K562 (cell line): ENCODE results near the gene ULK1. TPM values are rescaled to one million over a fixed set of nuclear protein-coding genes. Genes with fewer than 3 reads are reported as not detected.
A peak's percentile ranks its signal among the peaks of the same experiment; 100 is the strongest.

ENCODE experiments used
- ARID2 ChIP-seq: fragments of 450-650 bp; IDR thresholded peaks from 2 replicates; pipeline ENCODE4 v1.6.1; 2017; ENCODE audit warnings: antibody characterized with exemption, mild to moderate bottlenecking
- BHLHE40 ChIP-seq: IDR thresholded peaks from 2 replicates; pipeline ENCODE4 v1.6.1; 2011; ENCODE audit warnings: low read length, improper control_type of control experiment
- GATAD2A ChIP-seq: fragments of 450-650 bp; IDR thresholded peaks from 2 replicates; pipeline ENCODE4 v1.6.1; 2017
- HDAC6 ChIP-seq: IDR thresholded peaks from 2 replicates; pipeline ENCODE4 v1.6.1; 2012; ENCODE audit warnings: low read depth, mild to moderate bottlenecking, control low read depth, inconsistent platforms, low read length, moderate library complexity
- JUN ChIP-seq, 2 experiments: sonication (generic) in 1 of 2; formaldehyde crosslinking in 1 of 2; IDR thresholded peaks; 2 replicates each; pipeline versions ENCODE4 v1.6.1 to v1.8.0; 2012 to 2022; ENCODE audit warnings: borderline replicate concordance in 2 of 2, mild to moderate bottlenecking in 2 of 2, improper control_type of control experiment in 1 of 2, low read depth in 1 of 2, low read length in 1 of 2, missing genetic modification reagents in 1 of 2
- POLR3G ChIP-seq: IDR thresholded peaks from 2 replicates; pipeline ENCODE4 v1.6.1; 2011; ENCODE audit not compliant: insufficient read length, insufficient replicate concordance; ENCODE audit errors: extremely low read depth
- SRSF3 ChIP-seq: fragments of 200-400 bp; formaldehyde crosslinking; IDR thresholded peaks from 2 replicates; pipeline ENCODE4 v1.6.1; 2016; ENCODE audit warnings: mild to moderate bottlenecking, low read length, moderate library complexity; ENCODE audit not compliant: insufficient read depth
- TBP ChIP-seq: optimal IDR thresholded peaks from 2 replicates; pipeline ENCODE3; 2011; ENCODE audit warnings: low read depth, low read length, improper control_type of control experiment
- WHSC1 ChIP-seq: IDR thresholded peaks from one replicate; pipeline ENCODE4 v1.6.1; 2012; ENCODE audit warnings: low read length, control low read depth, inconsistent platforms
- ZFP36 ChIP-seq: fragments of 150-350 bp; IDR thresholded peaks from 2 replicates; pipeline ENCODE4 v1.6.1; 2018; ENCODE audit warnings: low read length, low read depth; ENCODE audit not compliant: partially characterized antibody
- ZNF436 ChIP-seq: fragments of 250-450, 450-650 bp; sonication (Bioruptor Pico); formaldehyde crosslinking; IDR thresholded peaks from 2 replicates; pipeline ENCODE4 v1.7.0; 2020; ENCODE audit warnings: mild to moderate bottlenecking
- polyA plus RNA-seq, 8 experiments: library from polyadenylated mRNA; depleted of rRNA in 4 of 8; stranded (reverse) in 5 of 8; unstranded in 3 of 8; fragments of >200 nt; fragmentation: Nextera tagmentation in 2 of 8; fragmentation: Illumina TruSeq in 1 of 8; extraction: Ambion mirVana in 2 of 8; extraction: Trizol in 1 of 8; gene quantifications; 2 replicates each; pipeline versions ENCODE4 v1.2.1 to v1.2.3, GENCODE V29; 2011 to 2014; ENCODE audit warnings: inconsistent platforms in 1 of 8, missing spikeins in 1 of 8
- total RNA-seq, 7 experiments: library from RNA; depleted of rRNA in 6 of 7; stranded (reverse); fragments of >200 nt in 6 of 7; fragmentation: Illumina TruSeq in 2 of 7; extraction: Trizol in 2 of 7; gene quantifications; 2 replicates each; pipeline versions ENCODE4 v1.2.1 to v1.2.3, GENCODE V29; 2011 to 2021; ENCODE audit warnings: low replicate concordance in 1 of 7
- TF ChIP-seq, protein P1 (sequence below): fragments of 250-450 bp; sonication (Bioruptor Pico); IDR thresholded peaks from 2 replicates; pipeline ENCODE4 v1.8.0; 2021; ENCODE audit warnings: borderline replicate concordance, mild to moderate bottlenecking, moderate library complexity; ENCODE audit not compliant: poor library complexity, severe bottlenecking
- TF ChIP-seq, protein P2 (sequence below), 2 experiments: IDR thresholded peaks; 2 replicates each; pipeline ENCODE4 v1.6.1; 2012; ENCODE audit warnings: improper control_type of control experiment in 2 of 2, low read depth in 2 of 2, low read length in 2 of 2, borderline replicate concordance in 1 of 2
- TF ChIP-seq, protein P3 (sequence below): fragments of 250-450 bp; sonication (Bioruptor Pico); IDR thresholded peaks from 2 replicates; pipeline ENCODE4 v1.5.0; 2021
- TF ChIP-seq, protein P4 (sequence below): fragments of 250-450 bp; sonication (Bioruptor Pico); IDR thresholded peaks from 2 replicates; pipeline ENCODE4 v1.5.0; 2022; ENCODE audit warnings: mild to moderate bottlenecking
- TF ChIP-seq, protein P5 (sequence below): sonication (generic); formaldehyde crosslinking; IDR thresholded peaks from 2 replicates; pipeline ENCODE4 v1.8.0; 2022; ENCODE audit warnings: mild to moderate bottlenecking, missing genetic modification reagents

ULK1 gene
- total and polyA plus RNA-seq, 9 of the 15 experiments (the other 6 are each of a cell fraction or from before 2014, with no cell fraction given) = 0.15 to 29.4 (median 2.5) TPM

DNA sequence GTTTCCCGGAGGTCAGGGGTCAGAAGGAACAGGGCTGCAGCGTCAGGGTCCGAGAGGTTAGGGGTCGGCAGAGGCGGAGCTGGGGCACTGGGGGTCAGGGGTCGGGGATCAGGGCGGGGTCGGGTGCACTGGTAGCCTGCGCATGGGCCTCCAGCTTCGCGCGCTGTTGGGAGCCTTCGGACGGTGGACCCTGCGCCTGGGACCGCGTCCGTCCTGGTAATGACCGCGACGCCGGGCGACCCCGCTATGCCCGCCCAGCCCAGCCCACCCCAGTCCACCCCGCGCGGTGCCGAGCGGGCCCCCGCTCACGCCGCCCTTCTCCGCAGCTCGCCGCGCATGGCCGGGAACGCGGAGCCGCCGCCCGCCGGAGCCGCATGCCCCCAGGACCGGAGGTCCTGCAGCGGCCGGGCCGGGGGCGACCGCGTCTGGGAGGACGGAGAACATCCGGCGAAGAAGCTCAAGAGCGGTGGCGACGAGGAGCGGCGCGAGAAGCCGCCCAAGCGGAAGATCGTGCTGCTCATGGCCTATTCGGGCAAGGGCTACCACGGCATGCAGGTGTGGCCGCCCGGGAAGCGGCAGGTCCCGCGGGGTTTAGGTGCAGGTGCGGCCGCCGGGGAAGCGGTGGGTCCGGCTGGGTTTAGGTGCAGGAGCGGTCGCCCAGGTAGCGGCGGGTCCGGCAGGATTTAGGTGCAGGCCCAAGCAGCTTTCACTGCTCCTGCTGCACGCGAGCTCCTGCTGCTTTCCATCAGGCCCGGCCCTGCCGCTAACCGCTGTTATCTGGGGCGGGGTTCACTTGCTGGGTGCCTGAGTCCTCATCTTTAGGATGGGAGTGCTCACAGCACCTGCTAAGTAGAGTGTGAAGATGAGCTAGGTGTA, 35.4 kb downstream of the ULK1 start (continued):
- TF ChIP-seq ZFP36 (no peak), BHLHE40 (peak; percentile 57; the same call in 1 of the 2 replicates), POLR3G (no peak), ARID2 (no peak), HDAC6 (no peak), SRSF3 (no peak), TBP (no peak), GATAD2A (no peak), ZNF436 (CRISPR knock-in tag) (no peak), JUN (IDR thresholded peaks at IDR 0.05; ENCODE audit: borderline replicate concordance, low read depth, low read length) (no peak), JUN (CRISPR knock-in tag; IDR thresholded peaks at IDR 0.05; ENCODE audit: borderline replicate concordance) (no peak), WHSC1 (no peak)
- TF ChIP-seq, protein P1, sequence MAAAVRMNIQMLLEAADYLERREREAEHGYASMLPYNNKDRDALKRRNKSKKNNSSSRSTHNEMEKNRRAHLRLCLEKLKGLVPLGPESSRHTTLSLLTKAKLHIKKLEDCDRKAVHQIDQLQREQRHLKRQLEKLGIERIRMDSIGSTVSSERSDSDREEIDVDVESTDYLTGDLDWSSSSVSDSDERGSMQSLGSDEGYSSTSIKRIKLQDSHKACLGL (CRISPR knock-in tag) = no peak
- TF ChIP-seq, protein P2, sequence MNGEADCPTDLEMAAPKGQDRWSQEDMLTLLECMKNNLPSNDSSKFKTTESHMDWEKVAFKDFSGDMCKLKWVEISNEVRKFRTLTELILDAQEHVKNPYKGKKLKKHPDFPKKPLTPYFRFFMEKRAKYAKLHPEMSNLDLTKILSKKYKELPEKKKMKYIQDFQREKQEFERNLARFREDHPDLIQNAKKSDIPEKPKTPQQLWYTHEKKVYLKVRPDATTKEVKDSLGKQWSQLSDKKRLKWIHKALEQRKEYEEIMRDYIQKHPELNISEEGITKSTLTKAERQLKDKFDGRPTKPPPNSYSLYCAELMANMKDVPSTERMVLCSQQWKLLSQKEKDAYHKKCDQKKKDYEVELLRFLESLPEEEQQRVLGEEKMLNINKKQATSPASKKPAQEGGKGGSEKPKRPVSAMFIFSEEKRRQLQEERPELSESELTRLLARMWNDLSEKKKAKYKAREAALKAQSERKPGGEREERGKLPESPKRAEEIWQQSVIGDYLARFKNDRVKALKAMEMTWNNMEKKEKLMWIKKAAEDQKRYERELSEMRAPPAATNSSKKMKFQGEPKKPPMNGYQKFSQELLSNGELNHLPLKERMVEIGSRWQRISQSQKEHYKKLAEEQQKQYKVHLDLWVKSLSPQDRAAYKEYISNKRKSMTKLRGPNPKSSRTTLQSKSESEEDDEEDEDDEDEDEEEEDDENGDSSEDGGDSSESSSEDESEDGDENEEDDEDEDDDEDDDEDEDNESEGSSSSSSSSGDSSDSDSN (IDR thresholded peaks at IDR 0.05; ENCODE audit: borderline replicate concordance in 1 of 2, low read depth in 2 of 2, low read length in 2 of 2) = 0 out of 4 replicates have a peak, but pooled peaks of 1 of the 2 experiments have one; percentile 38
- TF ChIP-seq, protein P3, sequence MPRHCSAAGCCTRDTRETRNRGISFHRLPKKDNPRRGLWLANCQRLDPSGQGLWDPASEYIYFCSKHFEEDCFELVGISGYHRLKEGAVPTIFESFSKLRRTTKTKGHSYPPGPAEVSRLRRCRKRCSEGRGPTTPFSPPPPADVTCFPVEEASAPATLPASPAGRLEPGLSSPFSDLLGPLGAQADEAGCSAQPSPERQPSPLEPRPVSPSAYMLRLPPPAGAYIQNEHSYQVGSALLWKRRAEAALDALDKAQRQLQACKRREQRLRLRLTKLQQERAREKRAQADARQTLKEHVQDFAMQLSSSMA (CRISPR knock-in tag) = no peak
- TF ChIP-seq, protein P4, sequence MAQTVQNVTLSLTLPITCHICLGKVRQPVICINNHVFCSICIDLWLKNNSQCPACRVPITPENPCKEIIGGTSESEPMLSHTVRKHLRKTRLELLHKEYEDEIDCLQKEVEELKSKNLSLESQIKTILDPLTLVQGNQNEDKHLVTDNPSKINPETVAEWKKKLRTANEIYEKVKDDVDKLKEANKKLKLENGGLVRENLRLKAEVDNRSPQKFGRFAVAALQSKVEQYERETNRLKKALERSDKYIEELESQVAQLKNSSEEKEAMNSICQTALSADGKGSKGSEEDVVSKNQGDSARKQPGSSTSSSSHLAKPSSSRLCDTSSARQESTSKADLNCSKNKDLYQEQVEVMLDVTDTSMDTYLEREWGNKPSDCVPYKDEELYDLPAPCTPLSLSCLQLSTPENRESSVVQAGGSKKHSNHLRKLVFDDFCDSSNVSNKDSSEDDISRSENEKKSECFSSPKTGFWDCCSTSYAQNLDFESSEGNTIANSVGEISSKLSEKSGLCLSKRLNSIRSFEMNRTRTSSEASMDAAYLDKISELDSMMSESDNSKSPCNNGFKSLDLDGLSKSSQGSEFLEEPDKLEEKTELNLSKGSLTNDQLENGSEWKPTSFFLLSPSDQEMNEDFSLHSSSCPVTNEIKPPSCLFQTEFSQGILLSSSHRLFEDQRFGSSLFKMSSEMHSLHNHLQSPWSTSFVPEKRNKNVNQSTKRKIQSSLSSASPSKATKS (CRISPR knock-in tag) = no peak
- TF ChIP-seq, protein P5, sequence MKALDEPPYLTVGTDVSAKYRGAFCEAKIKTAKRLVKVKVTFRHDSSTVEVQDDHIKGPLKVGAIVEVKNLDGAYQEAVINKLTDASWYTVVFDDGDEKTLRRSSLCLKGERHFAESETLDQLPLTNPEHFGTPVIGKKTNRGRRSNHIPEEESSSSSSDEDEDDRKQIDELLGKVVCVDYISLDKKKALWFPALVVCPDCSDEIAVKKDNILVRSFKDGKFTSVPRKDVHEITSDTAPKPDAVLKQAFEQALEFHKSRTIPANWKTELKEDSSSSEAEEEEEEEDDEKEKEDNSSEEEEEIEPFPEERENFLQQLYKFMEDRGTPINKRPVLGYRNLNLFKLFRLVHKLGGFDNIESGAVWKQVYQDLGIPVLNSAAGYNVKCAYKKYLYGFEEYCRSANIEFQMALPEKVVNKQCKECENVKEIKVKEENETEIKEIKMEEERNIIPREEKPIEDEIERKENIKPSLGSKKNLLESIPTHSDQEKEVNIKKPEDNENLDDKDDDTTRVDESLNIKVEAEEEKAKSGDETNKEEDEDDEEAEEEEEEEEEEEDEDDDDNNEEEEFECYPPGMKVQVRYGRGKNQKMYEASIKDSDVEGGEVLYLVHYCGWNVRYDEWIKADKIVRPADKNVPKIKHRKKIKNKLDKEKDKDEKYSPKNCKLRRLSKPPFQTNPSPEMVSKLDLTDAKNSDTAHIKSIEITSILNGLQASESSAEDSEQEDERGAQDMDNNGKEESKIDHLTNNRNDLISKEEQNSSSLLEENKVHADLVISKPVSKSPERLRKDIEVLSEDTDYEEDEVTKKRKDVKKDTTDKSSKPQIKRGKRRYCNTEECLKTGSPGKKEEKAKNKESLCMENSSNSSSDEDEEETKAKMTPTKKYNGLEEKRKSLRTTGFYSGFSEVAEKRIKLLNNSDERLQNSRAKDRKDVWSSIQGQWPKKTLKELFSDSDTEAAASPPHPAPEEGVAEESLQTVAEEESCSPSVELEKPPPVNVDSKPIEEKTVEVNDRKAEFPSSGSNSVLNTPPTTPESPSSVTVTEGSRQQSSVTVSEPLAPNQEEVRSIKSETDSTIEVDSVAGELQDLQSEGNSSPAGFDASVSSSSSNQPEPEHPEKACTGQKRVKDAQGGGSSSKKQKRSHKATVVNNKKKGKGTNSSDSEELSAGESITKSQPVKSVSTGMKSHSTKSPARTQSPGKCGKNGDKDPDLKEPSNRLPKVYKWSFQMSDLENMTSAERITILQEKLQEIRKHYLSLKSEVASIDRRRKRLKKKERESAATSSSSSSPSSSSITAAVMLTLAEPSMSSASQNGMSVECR (CRISPR knock-in tag) = peak; percentile 32
